ENCODE measurements around the gene ATP1A2.

Gene ATP1A2

GRCh38 chr1:160084771-160085321 lies 30.7 kb upstream of the ATP1A2 start:
- no peak for DNase-seq (ENCODE audit: low read depth in 2 of 3, low spot score in 2 of 3)

- DNase-seq (ENCODE audit: low read depth in 2 of 3, low spot score in 2 of 3) = peak; percentile 56 to 77 (median 69)
These were observed 29.7 kb upstream of the ATP1A2 start for GRCh38 chr1:160085686-160086455.

GRCh38 chr1:160086456-160086892 lies 29.1 kb upstream of the ATP1A2 start:
- no peak for DNase-seq (ENCODE audit: low read depth in 2 of 3, low spot score in 2 of 3)

DNA sequence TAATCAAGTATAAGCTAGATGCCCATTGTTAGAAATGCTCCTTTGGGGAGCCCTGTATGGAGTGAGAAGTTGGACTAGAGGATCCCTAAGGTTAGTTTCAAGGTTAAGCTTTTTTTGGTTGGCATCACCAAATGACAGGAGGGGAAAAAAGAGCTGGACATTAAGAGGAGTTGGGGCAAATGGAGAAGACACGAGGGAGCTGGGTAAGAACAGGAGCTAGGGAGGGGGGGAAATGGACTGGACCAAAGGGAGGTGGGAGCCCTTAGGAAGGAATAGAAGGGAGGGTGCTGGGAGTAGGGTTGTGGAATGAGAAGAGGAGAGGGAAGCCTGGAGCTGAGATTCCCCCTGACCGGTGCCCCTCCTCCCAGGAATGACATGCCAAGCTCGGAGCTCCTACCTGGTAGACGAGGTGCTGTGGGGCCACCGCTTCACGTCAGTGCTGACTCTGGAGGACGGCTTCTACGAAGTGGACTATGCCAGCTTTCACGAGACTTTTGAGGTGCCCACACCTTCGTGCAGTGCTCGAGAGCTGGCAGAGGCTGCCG lies 28.4 kb upstream of the ATP1A2 start:
- DNase-seq (ENCODE audit: low read depth in 2 of 3, low spot score in 2 of 3) = no peak

GRCh38 chr1:160089883-160090282 lies 25.7 kb upstream of the ATP1A2 start:
- DNase-seq (ENCODE audit: low read depth in 2 of 3, low spot score in 2 of 3) = no peak

- DNase-seq (ENCODE audit: low read depth in 2 of 3, low spot score in 2 of 3) = no peak
These were observed 24.8 kb upstream of the ATP1A2 start for GRCh38 chr1:160090760-160091159.

GRCh38 chr1:160091666-160092223 lies 23.8 kb upstream of the ATP1A2 start:
- no peak for DNase-seq (ENCODE audit: low read depth in 2 of 3, low spot score in 2 of 3)

DNA sequence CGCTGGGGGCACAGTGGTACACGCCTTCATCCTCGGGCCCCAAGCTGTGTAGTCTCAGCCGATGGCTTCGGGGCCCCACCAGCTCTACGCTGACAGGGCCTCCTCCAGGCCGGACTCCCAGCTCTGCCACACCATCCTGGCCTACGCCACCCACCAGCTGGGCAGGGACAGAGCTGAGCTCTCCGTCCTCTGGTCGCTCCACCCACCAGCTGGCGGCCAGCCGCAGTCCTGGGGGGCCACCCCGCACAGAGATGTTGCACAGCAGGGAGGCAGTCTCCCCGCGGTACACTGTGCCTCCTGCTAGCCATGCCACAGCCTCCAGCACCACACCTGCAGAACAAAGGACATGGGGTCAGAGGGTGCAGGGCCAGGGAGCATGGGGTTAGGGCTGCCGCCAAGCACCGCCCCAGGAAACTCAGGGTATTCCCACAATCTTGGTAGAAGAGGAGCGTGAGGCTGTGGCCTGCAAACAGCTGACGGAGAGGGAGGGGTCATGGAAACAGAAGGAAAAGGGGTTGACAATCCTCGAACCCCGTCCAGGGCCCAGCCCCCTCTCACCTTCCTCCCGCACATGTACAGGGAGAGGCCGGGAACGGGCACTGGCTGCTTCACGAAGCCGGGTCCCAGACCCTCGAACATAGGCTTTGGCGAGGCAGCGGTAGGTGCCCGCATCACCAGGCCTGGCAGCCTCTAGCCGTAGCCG lies 23.0 kb upstream of the ATP1A2 start:
- DNase-seq (ENCODE audit: low read depth in 2 of 3, low spot score in 2 of 3) = no peak

- DNase-seq (ENCODE audit: low read depth in 2 of 3, low spot score in 2 of 3) = no peak
These were observed 22.5 kb upstream of the ATP1A2 start for GRCh38 chr1:160093069-160093395.

DNA sequence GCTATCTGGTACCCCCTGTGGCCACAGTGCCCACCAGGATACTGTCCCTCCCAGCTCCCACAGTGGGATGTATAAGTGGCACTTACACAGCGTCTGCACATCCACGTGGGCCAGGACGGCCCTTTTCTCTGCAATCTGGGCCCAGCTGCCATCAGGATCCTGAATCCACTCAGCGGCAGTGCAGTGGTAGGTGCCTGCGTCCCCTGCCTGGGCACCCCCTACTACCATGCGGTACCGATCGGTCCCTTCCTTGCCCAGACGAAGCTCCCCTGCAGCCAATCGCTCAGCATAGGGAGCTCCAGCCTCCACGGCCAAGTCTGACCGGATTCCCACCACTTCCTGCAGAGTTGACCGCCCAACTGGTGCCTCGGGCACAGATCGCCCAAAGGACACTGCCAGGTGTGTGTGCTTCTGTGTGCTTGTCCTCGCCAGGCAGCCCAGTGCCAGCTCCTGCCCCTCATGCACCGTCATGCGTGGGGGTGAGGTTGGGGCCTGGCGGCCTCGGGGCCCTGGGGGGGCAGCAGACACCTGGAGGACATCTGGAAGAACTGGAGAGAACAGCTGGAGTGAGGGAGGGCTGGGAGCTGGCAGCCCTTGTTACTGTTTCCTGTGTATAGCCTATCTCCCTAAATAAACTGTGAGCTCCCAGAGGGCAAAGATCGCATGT lies 21.8 kb upstream of the ATP1A2 start:
- DNase-seq (ENCODE audit: low read depth in 2 of 3, low spot score in 2 of 3) = no peak

DNA sequence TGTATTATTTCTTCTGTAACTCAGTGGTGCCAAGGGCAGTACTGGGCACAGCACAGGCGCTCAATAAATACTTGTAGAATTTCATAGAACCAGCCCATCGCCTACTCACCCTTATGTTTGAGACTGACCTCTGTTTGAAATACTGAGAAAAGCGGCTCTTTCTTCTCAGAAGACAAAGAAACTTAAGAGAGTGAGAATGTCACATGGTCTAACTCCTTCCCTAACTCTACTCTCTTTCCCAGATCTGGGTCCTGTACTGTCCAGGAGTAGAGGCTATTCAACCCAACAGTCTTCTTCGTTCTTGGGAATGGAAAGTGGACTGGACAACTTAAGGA lies 21.3 kb upstream of the ATP1A2 start:
- no peak for DNase-seq (ENCODE audit: low read depth in 2 of 3, low spot score in 2 of 3)

- DNase-seq (ENCODE audit: low read depth in 2 of 3, low spot score in 2 of 3) = no peak
These were observed 20.8 kb upstream of the ATP1A2 start for GRCh38 chr1:160094806-160095205.

- no peak for DNase-seq (ENCODE audit: low read depth in 2 of 3, low spot score in 2 of 3)
These were observed 20.0 kb upstream of the ATP1A2 start for GRCh38 chr1:160095382-160096105.

- DNase-seq (ENCODE audit: low read depth in 2 of 3, low spot score in 2 of 3) = no peak
These were observed 19.1 kb upstream of the ATP1A2 start for GRCh38 chr1:160096274-160097116.

DNA sequence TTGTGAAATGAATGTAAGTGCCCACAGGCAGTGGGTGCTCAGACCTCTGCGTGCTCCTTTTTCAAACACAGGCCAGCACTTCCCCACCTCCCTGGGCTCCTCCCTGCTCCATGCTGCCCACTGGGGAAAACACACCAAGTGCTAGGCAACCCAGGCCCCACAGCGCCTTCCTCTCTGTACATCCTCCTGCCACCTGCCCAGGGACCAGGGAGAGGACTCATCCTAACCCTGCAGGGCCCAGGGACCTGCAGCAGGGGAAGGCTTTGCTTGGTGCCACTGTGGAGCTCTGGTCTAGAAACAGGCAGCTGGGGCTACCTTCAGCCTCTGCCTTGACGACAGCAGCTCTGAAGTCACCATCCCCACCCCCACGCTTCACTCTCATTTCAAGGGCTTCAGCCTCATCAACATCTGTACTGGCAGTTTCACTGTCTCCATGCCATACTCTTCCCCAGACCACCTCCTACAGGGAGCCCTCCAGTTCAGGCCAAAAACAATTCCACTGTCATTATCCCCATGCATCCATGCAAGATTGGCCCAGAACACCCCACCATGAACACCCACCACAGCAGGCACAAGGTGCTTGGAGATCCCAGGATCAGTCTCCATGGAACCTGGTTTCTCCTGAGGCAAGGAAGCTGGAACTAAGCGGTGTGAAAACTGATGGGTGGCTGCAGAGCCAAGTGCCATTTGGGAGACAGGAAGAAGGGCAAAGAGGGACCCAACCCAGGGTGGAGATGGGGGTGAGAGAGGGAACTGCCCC lies 18.2 kb upstream of the ATP1A2 start:
- no peak for DNase-seq (ENCODE audit: low read depth in 2 of 3, low spot score in 2 of 3)

- DNase-seq (ENCODE audit: low read depth in 2 of 3, low spot score in 2 of 3) = peak; percentile 79 to 96 (median 92)
These were observed 17.4 kb upstream of the ATP1A2 start, which contains the start of gene IGSF8 for GRCh38 chr1:160097911-160098851. Gene IGSF8 (minus strand): TSS chr1:160098619. CDS start chr1:160098472, 147 bp downstream.

DNA sequence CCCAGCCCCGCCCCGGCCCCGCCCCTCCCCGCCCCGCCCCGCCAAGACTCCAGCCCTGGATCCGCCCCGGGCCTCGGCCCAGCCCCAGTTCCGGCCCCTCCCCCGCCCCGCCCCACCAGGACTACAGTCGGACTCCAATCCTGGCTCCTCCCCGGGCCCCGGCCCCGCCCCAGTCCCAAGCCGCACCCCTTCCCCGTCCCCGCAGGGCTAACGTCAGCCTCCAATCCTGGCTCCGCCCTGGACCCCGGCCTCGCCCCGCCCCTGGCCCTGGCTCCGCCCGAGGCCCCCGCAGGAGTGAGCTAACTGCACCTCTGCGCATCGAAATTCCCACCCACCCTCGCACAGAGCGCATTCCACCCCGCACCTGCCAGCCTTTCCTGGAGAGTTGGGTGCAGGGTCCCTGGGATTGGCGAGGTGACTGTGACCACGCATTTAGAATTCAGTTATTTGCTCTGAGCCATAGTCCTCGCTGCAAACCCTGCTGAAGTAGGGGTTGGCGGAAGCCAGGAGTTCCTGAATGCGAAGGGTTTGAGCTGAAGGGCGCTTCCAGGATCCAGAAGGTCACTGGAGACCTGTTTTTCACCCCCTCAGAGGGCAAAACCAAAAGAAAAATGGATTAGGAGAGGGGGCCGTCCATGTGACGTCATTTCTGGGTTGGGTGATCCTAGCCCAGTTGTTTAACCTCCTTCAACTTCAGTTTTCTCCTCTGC lies 16.6 kb upstream of the ATP1A2 start:
- DNase-seq (ENCODE audit: low read depth in 2 of 3, low spot score in 2 of 3) = peak; percentile 88 to 96 (median 92)
